NB4 (cell line): ENCODE data around the gene PIK3CD.

Source experiments
- CTCF ChIP-seq: IDR thresholded peaks from one replicate; pipeline ENCODE4 v1.5.1; 2012; ENCODE audit warnings: low read depth, low read length
- MAX ChIP-seq: IDR thresholded peaks from 2 replicates; pipeline ENCODE4 v1.6.1; 2011; ENCODE audit warnings: low read depth, low read length
- POLR2A ChIP-seq: IDR thresholded peaks from 2 replicates; pipeline ENCODE4 v1.6.1; 2011; ENCODE audit warnings: mild to moderate bottlenecking; ENCODE audit not compliant: insufficient read length; ENCODE audit errors: extremely low read depth

- TF ChIP-seq POLR2A (no peak), MAX (no peak), CTCF (no peak)
Measured at GRCh38 chr1:9731051-9731537, 79.6 kb downstream of the PIK3CD start.
